Measurements from ENCODE around the gene EHBP1L1.

Gene EHBP1L1

DNA sequence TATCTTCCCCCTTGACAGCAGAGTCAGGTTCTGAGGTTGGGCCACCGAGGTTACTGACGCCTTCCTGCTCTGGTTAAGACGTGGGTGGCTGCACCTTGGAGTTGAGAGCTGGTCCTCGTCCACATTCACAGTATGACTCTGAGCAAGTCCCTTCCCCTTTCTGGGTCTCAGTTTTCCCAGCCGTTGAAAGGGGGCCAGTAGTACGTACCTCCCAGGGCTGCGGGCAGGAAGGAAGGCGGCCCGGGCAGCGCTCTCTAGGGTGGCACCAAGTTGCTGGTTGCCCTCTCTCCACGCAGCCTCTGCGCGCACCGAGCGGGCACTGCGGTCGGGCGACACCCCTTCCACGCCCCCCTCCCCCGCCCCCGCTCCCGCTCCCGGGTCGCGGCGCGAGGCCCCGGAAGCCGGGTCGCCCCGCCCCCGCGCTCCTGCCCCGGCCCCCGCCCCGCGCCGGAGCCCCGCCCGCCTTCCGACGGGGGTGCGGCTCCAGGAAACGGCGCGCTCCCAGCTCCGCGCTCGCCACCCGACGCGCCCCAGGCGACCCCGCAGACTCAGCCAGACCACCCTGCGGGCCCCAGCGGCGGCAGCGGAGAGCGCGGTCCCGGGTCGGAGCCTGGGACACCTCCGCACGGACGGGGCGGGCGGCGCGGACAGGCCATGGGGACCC, at the start of gene EHBP1L1:
EHBP1L1 (plus strand) TSS at position 486 of the 664 bp plus-strand sequence. CDS start 250 bp downstream, outside the sequence.
- DNase-seq, result peak; percentile 62

- no peak for DNase-seq
These were observed 49.1 kb upstream of the EHBP1L1 start for GRCh38 chr11:65526744-65527143.

DNA sequence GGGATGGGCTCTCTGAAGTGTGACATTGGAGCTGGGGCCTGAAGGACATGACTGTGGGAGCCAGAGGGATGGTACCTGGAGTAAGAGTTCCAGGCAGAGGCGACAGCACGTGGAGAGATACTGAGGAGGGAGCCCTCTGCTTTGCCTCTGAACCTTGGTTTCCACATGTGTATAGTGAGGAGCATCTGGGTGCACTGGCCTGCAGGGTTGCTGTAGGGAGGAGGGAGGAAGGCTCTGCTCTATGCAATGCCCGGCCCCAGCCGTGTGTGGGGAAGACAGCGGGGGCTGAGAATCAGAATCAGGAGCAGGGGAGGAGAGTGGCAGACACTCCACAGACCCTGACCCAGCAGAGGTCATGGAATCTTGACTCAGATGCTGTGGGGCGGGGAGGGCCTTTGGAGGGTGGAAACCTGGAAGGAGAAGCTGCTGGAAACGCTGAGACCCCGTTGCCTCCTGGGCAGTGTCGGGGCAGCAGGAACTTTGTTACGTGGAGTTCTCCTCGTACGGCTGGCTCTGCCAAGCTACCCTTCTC, 47.0 kb upstream of the EHBP1L1 start:
- no peak for DNase-seq

DNA sequence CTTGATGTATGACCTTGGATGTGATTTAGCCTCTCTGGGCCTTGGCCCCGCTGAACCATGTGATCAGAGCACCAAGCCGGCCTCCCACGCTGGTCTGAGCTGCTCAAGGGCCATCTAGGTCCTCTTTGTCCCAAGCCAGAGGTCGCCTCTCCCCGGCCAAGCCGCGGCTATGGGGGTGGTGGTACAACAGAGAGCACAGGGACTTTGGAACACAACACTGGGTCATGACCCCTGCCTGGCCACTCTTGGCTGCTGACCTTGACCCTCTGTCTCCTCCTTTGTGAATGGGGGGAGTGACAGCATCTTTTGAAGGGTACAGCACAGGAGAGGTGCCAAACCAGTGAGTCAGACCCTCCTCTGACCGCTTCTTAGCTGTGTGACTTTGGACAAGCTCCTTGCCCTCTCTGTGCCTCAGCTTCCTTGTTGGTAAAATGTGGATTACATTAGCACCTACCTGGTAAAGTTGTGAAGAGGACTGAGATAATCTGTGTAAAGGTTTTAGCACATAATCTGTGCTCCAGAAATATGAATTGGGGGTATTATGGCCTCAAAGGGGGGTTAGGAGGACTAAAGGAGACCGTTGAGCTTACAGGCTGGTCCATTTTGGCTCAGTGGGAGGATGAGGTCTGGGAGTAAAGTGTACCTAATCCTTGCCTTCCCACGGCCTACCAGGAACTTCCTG, 46.2 kb upstream of the EHBP1L1 start:
- no peak for DNase-seq

DNA sequence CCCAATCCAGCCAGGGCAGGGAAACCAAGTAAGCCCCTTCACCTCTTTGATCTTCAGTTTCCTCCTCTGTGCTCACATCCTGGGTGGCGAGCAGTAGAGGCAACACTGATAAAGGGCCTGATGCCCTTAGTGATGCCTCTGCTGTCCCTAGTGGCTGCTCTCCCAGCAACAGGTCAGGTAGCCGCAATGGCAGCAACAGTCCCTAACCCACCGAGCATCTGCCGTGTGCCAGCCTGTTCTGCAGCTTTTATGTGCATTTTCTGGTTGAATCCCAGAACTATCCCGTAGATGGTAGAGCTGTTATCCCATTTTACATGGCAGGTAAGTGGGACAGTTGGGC, 45.7 kb upstream of the EHBP1L1 start:
- DNase-seq, result no peak

GRCh38 chr11:65532388-65533064, 43.3 kb upstream of the EHBP1L1 start:
- no peak for DNase-seq

GRCh38 chr11:65535102-65535501, 40.8 kb upstream of the EHBP1L1 start:
- no peak for DNase-seq

DNA sequence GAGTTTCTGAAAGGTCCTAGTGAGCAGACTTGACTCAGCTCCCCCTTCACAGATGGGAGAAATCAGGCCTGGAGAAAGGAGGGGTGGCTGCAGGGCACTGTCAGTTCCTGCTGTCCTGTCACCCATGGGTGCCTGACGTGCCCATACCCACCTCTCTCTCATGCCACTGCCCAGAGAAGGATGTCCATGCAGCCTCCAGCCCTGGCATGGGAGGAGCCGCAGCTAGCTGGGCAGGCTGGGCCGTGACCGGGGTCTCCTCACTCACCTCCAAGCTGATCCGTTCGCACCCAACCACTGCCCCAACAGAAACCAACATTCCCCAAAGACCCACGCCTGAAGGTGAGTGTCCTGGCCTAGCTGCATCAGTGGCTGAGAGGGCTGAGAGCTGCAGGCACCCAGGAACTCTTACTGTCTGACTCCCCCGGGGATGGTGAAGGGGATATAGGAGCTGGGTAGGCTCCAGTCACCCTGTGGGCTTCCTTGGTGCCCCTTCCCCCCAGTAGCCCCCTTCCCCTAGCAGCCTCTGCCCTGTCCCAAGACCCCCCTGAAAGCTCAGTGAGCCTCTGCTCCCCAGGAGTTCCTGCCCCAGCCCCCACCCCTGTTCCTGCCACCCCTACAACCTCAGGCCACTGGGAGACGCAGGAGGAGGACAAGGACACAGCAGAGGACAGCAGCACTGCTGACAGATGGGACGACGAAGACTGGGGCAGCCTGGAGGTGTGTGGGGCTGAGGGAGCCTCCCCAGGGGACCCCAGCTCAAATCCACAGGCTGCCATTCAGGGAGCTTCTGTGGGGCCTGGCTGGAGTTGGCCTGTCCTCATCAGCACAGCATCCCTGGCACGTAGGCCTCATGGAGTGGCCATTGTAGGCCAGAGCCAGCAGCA, 39.2 kb upstream of the EHBP1L1 start:
- no peak for DNase-seq

DNA sequence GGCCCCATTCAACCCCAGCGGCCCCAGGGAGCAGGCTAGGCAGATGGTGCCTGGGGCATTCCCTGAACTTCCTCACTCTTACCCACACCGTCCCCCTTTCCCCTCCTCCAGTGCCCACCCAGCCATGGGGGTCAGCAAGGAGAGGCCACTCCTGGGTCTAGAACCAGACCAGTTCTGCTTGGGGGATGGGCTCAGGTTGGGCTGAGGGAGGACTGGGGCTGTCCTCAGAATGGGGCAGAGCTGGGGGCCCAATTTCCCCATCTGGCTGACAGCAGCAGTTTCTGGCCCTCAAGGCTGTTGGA, 38.6 kb upstream of the EHBP1L1 start:
- no peak for DNase-seq

DNA sequence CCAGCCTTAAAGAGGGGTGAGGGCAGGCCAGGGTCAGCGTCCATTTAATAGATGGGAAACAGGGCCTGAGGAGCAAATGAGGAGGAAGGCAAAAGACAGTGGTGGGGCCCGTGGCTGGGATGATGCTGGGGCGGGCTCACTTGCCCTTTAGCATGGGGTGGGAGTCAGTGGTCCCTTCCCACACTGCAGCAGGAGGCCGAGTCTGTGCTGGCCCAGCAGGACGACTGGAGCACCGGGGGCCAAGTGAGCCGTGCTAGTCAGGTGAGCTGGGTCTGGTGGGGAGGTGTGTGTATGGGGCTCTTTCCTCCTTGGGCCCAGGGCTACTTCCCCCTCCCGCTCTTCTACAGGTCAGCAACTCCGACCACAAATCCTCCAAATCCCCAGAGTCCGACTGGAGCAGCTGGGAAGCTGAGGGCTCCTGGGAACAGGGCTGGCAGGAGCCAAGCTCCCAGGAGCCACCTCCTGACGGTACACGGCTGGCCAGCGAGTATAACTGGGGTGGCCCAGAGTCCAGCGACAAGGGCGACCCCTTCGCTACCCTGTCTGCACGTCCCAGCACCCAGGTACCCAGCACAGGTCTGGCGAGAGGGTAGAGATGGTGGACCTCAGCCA, 38.1 kb upstream of the EHBP1L1 start:
- DNase-seq, result no peak

- DNase-seq, result no peak
These were observed 37.5 kb upstream of the EHBP1L1 start for GRCh38 chr11:65538232-65538914.

DNA sequence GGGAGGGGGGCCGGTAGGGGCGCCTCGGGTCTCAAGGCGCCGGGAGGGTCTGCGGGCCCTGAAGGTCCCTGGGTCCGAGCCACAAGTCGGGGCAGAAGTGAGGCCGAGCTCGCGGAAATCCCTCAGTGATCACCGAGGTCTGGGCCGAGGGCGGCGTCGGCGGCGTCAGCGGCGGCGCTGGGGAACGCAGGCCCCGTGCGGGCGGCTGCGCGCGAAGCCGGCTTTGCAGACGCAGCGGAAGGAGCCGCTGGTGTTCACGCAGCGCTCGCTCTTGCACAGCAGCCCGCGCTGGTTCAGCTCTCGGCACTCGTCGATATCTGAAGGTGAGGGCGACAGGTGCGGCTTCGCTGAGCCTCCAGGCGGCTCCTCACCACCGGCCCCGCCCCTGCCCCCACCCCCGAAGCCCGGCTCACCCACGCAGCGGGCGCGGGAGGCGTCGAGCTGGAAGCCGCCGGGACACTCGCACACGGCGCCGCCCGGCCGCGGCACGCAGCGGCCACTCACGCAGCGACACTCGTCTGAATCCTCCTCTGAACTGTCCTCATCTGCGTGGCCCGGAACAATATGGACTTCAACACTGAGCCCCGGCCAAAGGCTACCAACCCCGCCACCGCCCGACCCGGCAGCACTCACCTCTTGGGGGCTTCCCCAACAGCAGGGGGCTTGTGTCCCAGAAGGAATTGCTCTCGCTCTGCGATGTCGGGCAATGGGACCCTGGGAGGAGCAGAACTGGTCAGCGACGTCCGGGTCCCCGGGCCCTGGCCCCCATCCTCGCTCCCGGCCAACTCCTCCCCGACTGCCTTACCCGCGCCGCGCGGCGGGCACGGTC, 36.7 kb upstream of the EHBP1L1 start:
- no peak for DNase-seq

DNA sequence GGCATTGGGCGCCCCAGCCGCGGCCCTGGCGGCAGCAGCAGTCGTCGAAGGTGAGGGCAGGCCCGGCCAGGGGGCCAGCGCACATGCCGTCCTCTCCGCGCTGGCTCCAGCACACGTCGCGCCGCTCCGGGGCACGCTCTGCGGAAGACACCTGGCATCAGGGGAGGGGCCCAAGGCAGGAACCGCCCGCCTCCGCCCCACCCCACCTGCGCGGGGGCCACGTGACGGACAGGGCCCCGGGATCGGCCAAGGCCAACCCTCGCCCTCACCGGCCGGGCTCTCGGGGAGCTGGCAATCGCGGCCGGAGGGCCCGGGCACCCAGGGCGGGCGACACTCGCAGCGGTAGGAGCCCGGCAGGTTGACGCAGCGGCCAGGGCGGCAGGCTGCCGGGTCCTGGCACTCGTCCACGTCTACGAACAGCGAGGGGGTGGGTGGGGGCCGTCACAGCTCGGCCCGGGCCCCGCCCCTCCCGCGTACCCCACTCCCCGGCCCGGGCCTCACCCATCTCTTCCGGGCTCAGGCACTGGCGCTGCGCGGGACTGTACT, 36.0 kb upstream of the EHBP1L1 start:
- no peak for DNase-seq

DNA sequence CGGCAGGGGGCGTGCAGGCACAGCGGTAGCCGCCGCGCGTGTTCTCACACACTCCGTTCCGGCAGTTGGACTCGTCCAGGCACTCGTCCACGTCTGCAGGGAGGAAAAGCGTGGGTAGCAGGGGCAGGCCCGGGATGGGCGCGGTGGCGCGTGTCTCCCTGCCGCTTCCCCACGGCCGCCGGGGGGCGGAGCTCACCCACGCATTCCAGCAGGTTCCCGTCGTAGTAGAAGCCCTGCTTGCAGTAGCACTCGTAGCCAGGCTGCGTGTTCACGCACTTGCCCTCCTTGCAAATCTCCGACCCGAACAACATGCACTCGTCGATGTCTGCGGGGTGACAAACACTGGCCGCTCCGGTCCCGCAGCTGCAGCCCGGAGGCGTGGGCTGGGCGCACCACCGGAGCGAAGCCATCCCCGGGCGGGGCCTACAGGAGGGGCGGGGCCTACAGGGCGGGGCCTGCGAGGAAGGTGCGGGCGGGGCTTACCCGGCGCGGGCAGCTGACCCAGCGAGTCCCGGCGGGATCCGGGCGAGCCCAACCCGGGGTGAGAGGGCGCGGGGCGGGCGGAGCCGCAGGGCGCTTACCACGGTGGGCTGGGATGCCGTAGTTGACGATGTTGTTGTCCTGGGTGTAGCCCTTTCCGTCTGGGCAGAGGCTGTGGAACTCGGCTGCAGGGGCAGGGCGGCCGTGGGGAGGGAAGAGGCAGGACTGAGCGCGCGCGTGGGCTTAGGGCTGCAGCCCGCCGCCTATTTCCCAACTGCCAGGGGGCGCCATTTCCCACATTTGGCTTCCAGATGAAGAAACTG, 35.4 kb upstream of the EHBP1L1 start:
- DNase-seq, result peak; percentile 87

- DNase-seq, result no peak
These were observed 34.5 kb upstream of the EHBP1L1 start for GRCh38 chr11:65541093-65541982.

- DNase-seq, result no peak
These were observed 33.0 kb upstream of the EHBP1L1 start for GRCh38 chr11:65542738-65543390.

- no peak for DNase-seq
These were observed 30.0 kb upstream of the EHBP1L1 start for GRCh38 chr11:65545853-65546216.

DNA sequence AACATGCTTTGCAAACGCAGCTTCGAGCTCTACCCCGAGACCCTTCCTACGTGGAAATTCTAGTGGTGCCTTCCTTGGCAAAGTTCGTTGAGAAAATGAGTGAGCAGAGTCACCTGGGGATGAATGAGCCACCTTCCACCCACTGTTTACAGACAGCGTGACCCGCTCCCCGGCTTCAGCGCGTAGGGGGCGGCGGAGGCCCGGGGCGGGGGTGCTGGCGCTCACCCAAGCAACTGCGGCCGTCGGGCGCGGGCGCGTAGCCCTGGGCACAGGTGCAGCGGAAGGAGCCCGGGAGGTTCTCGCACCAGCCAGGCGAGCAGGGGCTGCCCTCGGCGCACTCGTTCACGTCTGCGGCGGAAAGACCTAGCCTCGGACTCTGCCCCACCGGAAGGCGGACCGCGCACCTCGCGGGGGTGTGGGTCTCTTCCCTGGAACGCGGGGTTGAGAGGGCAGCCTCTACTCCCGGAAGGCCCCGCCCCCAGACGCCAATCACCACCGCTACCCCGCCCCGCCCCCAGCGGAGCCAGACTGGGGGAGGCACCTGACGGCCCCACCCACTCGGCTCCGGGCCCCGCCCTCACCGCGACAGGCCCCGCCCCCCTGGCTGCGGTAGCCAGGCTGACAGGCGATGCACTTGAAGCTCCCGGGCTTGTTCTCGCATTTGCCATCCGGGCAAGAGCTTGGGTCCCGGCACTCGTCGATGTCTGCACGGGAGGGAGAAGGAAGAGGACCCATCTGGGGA, 29.5 kb upstream of the EHBP1L1 start:
- no peak for DNase-seq

Measured in EL (cell line).